Kidney capillary endothelial cell (primary cell): ENCODE data around the gene BLTP3A.
"Not testable (repeated sequence)": the region's sequence is repeated elsewhere in the genome, so short reads cannot be mapped to it uniquely, and the experiment has no call there.

ENCODE experiments used
- DNase-seq: peaks from one replicate; pipeline ENCODE4 v3.0.0-alpha.2; 2018; ENCODE audit warnings: low spot score

Gene BLTP3A

GRCh38 chr6:34792605-34793500 is 970 bp downstream of the BLTP3A start:
- DNase-seq: peak; percentile 23

DNA sequence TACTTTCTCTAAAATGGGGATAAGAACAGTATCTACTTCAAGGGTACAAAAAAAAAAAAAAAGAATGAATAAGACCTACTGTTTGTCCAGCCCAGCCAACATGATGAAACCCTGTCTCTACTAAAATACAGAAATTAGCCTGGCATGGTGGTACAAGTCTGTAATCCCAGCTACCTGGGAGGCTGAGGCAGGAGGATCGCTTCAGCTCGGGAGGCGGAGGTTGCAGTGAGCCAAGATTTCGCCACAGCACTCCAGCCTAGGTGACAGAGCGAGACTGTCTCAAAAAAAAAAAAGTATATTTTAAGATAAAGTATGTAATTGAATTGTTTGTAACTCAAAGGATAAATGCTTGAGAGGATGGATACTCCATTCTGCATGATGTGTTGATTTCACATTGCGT is 2.0 kb downstream of the BLTP3A start:
- no peak for DNase-seq

DNA sequence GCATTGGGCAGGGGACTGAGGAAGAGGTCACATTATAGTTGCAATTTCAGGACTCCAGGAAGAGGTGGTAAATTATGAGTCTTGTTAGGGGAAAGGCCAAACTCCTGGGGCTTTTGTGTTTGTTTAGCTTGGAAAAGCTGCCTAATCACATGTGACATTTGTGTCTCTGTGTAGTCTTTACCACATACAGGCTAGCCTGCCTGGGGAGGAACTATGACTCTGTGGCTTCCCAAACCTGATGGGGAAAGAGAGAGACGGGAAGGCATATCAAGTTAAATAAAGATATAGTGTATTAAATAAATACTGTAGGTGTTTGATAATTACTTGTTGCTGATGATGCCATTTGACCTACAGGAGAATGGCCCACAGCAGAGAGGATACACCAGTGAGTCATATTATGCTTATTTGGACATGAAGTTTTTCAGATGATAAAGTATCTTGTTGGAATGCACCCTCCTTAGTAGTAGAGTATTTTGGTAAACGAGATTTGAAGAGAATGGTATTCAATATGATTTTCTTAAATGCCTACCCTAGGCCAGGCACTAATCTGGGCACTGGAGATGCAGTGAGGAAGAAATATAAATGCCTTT is 4.0 kb downstream of the BLTP3A start:
- no peak for DNase-seq

GRCh38 chr6:34798057-34798456 is 6.2 kb downstream of the BLTP3A start:
- DNase-seq: no peak

DNA sequence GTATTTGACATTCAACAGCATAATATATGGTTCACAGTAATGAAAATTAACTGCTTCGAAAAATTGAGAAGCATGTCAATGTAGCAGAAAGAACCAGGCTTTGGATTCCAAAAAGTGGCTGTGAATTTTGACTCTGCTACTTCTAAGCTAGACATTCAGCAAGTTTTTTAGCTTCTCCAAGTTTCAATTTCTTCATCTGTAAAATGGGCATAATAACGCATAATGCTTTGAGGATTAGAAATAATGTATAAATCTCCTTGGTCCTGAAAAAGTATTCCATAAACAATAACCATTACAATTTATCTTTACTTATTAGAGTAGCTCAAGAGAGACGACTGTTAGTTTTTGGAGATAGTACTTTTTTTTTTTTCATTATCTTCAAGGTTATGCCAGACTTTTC is 7.7 kb downstream of the BLTP3A start:
- DNase-seq: no peak

GRCh38 chr6:34804543-34804942 is 12.7 kb downstream of the BLTP3A start:
- DNase-seq: no peak

- not testable (repeated sequence) for DNase-seq
These were observed 13.2 kb downstream of the BLTP3A start for GRCh38 chr6:34805074-34805473.

- DNase-seq: no peak
These were observed 15.0 kb downstream of the BLTP3A start for GRCh38 chr6:34806738-34807453.

DNA sequence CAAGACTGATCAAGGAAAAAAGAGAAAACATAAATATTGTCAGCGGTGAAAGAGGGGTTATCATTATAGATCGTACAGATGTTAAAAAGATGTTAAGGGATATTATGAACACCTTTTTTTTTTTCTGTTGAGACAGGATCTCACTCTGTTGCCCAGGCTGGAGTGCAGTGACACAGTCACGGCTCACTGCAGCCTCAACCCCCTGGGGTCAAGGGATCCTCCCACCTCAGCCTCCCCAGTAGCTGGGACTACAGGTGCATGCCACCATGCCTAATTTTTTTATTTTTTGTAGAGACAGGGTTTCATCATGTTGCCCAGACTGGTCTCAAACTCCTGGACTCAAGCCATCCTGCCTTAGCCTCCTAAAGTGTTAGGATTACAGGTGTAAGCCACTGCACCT is 16.6 kb downstream of the BLTP3A start:
- DNase-seq: not testable (repeated sequence)

DNA sequence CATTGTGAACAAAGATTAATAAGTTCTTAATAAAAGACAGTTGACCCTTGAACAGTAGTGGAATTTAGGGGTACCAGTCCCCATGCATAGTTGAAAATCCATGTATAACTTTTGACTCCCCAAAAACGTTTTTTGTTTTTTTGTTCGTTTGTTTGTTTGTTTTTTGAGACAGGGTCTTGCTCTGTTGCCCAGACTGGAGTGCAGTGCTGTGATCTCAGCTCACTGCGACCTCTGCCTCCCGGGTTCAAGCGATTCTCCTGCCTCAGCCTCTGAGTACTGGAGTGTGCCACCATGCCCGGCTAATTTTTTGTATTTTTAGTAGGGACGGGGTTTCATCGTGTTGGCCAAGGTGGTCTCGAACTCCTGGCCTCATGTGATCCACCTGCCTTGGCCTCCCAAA is 17.5 kb downstream of the BLTP3A start:
- not testable (repeated sequence) for DNase-seq

- no peak for DNase-seq
These were observed 18.4 kb downstream of the BLTP3A start for GRCh38 chr6:34810017-34810882.

GRCh38 chr6:34810936-34811632 is 19.2 kb downstream of the BLTP3A start:
- no peak for DNase-seq

GRCh38 chr6:34813028-34813713 is 21.3 kb downstream of the BLTP3A start:
- no peak for DNase-seq

GRCh38 chr6:34816635-34817301 is 24.9 kb downstream of the BLTP3A start:
- no peak for DNase-seq

GRCh38 chr6:34817446-34817845 is 25.6 kb downstream of the BLTP3A start:
- no peak for DNase-seq

DNA sequence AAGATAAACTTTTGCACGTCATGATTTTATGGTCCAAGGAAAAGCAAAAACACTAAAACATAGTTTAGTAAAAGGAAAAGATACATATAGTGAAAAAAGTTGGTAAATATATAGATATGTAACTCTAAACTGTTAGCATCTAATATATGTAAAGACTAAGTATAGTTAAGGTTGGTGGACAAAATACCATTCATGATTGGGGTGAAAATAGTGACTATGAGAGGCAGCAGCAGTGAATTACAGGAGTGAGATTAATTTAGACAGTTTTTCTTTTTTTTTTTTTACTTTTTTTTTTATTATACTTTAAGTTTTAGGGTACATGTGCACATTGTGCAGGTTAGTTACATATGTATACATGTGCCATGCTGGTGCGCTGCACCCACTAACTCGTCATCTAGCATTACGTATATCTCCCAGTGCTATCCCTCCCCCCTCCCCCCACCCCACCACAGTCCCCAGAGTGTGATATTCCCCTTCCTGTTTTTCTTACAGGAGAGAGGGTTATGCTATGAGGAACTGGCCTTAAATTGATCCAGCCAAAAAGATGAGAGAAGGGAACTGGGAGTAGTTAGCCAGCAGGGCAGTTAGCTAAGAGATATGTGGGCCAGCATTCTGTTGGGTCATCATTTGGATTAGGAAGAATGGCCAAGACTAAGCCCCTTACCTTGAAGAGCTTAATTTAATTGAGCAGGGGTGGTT is 27.1 kb downstream of the BLTP3A start:
- DNase-seq: not testable (repeated sequence)

DNA sequence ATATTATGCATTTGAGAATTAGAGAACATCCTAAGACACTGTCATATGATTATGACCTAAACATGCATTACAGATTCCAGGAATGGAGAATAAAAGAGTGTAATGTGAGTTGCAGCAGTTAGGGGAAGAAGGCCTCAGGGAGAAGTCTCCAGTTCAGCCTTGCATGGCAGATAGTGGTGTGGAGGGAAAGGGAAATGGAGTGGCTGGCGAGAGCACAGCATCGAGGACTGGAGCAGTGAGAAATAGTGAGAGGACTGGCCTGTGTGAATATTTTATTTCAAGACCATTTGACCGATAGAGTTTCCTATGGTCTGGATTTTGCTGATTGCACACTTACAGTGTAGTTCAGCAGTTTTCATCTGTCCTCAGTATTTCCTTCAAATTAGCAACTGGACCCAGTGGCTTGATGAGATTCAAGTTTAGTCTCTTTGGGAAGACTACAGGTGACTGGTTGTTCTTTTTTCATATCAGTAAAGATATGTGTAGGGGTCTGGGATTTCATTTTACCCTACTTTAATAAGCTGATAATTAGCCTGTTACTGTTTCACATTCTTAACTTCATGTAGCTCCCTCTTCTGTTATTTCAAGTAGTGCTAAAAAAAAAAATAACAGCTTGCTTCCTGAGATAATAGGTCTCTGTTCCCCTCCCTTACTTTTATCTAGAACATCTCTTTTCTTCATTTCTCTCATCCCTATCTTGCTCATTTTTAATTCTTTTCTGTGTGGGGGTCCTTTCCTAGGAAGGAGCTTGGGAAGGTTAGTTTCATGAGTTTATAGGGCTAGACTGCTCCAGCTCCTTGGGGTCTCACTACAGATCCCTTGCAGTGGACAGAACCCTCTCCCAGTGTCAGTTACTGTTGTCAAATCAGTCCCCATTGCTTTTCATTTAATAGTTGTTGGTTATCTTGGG is 27.9 kb downstream of the BLTP3A start:
- no peak for DNase-seq

- no peak for DNase-seq
These were observed 37.3 kb downstream of the BLTP3A start for GRCh38 chr6:34829137-34829536.
